Spleen (tissue), 7 donors: ENCODE data around the gene TTYH1.

Source experiments
- POLR2A ChIP-seq, 3 donors: fragments of 450-650 bp; IDR thresholded peaks; one replicate each; pipeline ENCODE4 v1.5.1; 2017; ENCODE audit warnings: antibody characterized with exemption in 3 of 3, mild to moderate bottlenecking in 1 of 3
- TF ChIP-seq, protein P1 (sequence below), 11 experiments: fragments of 200-600 bp in 7 of 11; fragments of 450-650 bp in 4 of 11; sonication (generic) in 4 of 11; IDR thresholded peaks in 8 of 11; conservative IDR thresholded peaks in 3 of 11; 1 replicate in 7 of 11; 2 replicates in 4 of 11; pipeline versions ENCODE4 v1.4.0 to v1.8.0; 2016 to 2021; ENCODE audit warnings: antibody characterized with exemption in 11 of 11, inconsistent platforms in 4 of 11, mild to moderate bottlenecking in 1 of 11
- donor health status: DM: no; HTN: no; CAD: no; lungs with moderate emphysema.
- donor health status: DM: no; HTN: no; CAD: no.
- donor health status: DM: no; HTN: no; CAD: no.

DNA sequence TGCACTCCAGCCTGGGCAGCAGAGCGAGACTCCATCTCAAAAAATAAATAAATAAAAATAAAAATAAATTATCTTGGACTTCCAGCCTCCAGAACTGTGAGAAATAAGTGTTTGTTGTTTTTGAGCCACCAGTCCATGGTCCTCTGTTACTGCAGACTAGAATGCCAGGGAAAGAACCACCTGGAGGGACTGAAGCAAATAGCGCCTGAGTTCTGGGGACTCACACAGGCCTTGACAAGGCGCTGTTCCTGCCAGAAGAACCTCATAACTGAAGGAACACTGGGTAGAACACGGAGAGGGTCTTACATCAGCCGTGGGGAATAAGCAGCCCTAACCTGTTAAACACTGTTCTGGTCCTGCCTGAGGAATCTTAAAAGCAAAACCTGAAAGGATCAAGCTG lies 25.4 kb downstream of the TTYH1 start:
- TF ChIP-seq, protein P1, sequence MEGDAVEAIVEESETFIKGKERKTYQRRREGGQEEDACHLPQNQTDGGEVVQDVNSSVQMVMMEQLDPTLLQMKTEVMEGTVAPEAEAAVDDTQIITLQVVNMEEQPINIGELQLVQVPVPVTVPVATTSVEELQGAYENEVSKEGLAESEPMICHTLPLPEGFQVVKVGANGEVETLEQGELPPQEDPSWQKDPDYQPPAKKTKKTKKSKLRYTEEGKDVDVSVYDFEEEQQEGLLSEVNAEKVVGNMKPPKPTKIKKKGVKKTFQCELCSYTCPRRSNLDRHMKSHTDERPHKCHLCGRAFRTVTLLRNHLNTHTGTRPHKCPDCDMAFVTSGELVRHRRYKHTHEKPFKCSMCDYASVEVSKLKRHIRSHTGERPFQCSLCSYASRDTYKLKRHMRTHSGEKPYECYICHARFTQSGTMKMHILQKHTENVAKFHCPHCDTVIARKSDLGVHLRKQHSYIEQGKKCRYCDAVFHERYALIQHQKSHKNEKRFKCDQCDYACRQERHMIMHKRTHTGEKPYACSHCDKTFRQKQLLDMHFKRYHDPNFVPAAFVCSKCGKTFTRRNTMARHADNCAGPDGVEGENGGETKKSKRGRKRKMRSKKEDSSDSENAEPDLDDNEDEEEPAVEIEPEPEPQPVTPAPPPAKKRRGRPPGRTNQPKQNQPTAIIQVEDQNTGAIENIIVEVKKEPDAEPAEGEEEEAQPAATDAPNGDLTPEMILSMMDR (IDR thresholded peaks at IDR 0.05 in 8 of 11, conservative IDR thresholded peaks at IDR 0.05 in 3 of 11) = no peak
- no peak for TF ChIP-seq POLR2A (IDR thresholded peaks at IDR 0.05)
